GM06990 (cell line): ENCODE measurements around the gene DSTN.

Experiments used
- DNase-seq: peaks from one replicate; pipeline ENCODE4 v3.0.0-alpha.2; 2011; ENCODE audit not compliant: insufficient read length; ENCODE audit errors: extremely low read depth
- H3K27me3 ChIP-seq: replicated peaks from 2 replicates; pipeline ENCODE4 v1.6.0; 2011; ENCODE audit warnings: low read length; ENCODE audit not compliant: control insufficient read depth, insufficient read depth
- H3K36me3 ChIP-seq: 2 replicates; pipeline ENCODE4 v1.5.1; 2011; ENCODE audit warnings: low read length; ENCODE audit not compliant: control insufficient read depth, insufficient read depth
- H3K4me3 ChIP-seq: replicated peaks from 2 replicates; pipeline ENCODE4 v1.5.1; 2011; ENCODE audit warnings: low read depth, mild to moderate bottlenecking, control low read depth, low read length
- CTCF ChIP-seq: IDR thresholded peaks from 2 replicates; pipeline ENCODE4 v1.5.1; 2011; ENCODE audit warnings: low read length, control low read depth, mild to moderate bottlenecking, inconsistent platforms; ENCODE audit not compliant: insufficient read depth, poor library complexity, severe bottlenecking

DSTN gene

DNA sequence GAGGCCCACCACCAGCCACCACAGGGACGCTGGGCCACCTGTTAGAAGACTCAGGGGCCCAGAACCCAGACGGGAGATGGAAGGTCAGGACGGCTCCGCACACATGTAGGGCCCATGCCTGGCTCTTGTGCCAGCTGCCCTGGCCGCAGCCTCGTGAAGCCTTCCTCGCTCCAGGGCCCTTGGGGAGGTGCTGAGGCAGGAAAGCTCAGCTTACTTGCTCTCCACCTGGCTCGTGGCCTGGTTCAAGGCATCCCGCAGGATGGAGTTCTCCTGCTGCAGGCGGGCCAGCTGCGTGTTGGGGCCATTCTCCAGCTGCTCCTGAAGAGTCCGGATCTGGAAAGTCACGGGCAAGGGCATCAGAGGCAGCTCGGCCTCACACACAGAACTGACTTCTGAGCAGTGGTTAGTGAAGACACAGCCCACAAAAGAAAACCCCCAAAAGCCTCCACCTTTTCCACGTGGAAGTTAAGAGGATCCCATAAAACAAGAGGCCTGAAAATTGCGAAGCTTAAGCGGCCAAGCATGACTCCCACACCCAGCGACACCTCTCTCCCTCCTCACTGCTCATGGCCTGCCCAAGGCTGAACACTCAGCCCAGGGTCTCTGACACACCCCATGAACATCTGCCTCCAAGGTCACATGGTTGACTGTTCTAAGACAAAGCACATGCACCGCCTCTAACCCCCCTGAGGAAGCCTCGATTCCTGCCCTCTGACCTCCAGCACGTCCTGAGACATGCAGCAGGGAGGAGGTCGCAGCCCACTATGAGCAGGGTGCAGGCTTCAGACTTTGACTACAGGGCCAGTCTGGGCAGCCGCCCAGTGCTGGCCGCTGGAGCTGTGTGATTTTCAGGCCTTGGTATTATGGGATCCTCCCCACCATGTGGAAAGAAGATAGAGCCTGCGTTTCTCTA, 65.7 kb downstream of the DSTN start:
- no peak for TF ChIP-seq CTCF
- Histone ChIP-seq H3K4me3 (no peak overlapping the region), H3K27me3 (no peaks in the 10 kb centered on the region), H3K36me3 (peaks cover 58% of the 10 kb centered on the region)
- DNase-seq = no peak

GRCh38 chr20:17636523-17637412, 66.9 kb downstream of the DSTN start:
- no peak for DNase-seq
- Histone ChIP-seq H3K4me3 (no peak overlapping the region), H3K27me3 (no peaks in the 10 kb centered on the region), H3K36me3 (peaks cover 62% of the 10 kb centered on the region)
- TF ChIP-seq CTCF = no peak

- TF ChIP-seq CTCF = no peak
- no peak for DNase-seq
- Histone ChIP-seq H3K4me3 (no peak overlapping the region), H3K36me3 (peaks cover 59% of the 10 kb centered on the region), H3K27me3 (no peaks in the 10 kb centered on the region)
These were observed 67.5 kb downstream of the DSTN start for GRCh38 chr20:17637413-17637780.

- Histone ChIP-seq H3K27me3 (no peaks in the 10 kb centered on the region), H3K4me3 (no peak overlapping the region), H3K36me3 (peaks cover 58% of the 10 kb centered on the region)
- no peak for DNase-seq
- TF ChIP-seq CTCF = no peak
These were observed 68.2 kb downstream of the DSTN start for GRCh38 chr20:17637985-17638640.

GRCh38 chr20:17638835-17639407, 69.0 kb downstream of the DSTN start:
- H3K27me3 ChIP-seq = no peaks in the 10 kb centered on the region
- H3K4me3 ChIP-seq = no peak overlapping the region
- peaks cover 56% of the 10 kb centered on the region for H3K36me3 ChIP-seq
- TF ChIP-seq CTCF = no peak
- no peak for DNase-seq
